ENCODE data around the gene CHML.
"Not testable (repeated sequence)": the region's sequence is repeated elsewhere in the genome, so short reads cannot be mapped to it uniquely, and the experiment has no call there.

- TF ChIP-seq CTCF (conservative IDR thresholded peaks at IDR 0.05); ZFX (IDR thresholded peaks at IDR 0.05): not testable (repeated sequence)
These were observed 18.8 kb upstream of the CHML start for GRCh38 chr1:241659016-241659415.

Measured in C4-2B (cell line).